Smooth muscle cell of the brain vasculature (primary cell): Measurements from ENCODE around the gene HOXA13.

Experiments
- DNase-seq: peaks from one replicate; pipeline ENCODE4 v3.0.0-alpha.2; 2012; ENCODE audit warnings: low read depth, low spot score

Gene HOXA13

GRCh38 chr7:27181795-27182275, 18.1 kb downstream of the HOXA13 start:
- DNase-seq = no peak

- no peak for DNase-seq
Measured at GRCh38 chr7:27180431-27181420, 19.2 kb downstream of the HOXA13 start.

- no peak for DNase-seq
Measured at GRCh38 chr7:27179503-27180430, 20.1 kb downstream of the HOXA13 start.

GRCh38 chr7:27179030-27179429, 20.9 kb downstream of the HOXA13 start:
- no peak for DNase-seq

GRCh38 chr7:27178366-27178765, 21.5 kb downstream of the HOXA13 start:
- DNase-seq = no peak

GRCh38 chr7:27177795-27178320, 22.0 kb downstream of the HOXA13 start:
- DNase-seq = no peak

GRCh38 chr7:27176962-27177794, 22.7 kb downstream of the HOXA13 start:
- no peak for DNase-seq

- DNase-seq = no peak
Measured at GRCh38 chr7:27176524-27176845, 23.4 kb downstream of the HOXA13 start.

- DNase-seq = no peak
Measured at GRCh38 chr7:27175626-27176523, 24.0 kb downstream of the HOXA13 start.

GRCh38 chr7:27174874-27175625, 24.8 kb downstream of the HOXA13 start:
- DNase-seq = no peak

- no peak for DNase-seq
Measured at GRCh38 chr7:27173956-27174873, 25.7 kb downstream of the HOXA13 start, which contains the start of gene HOXA10. TSS of gene HOXA10 (minus strand) at chr7:27174320. CDS start at chr7:27174306, 14 bp downstream.

- no peak for DNase-seq
Measured at GRCh38 chr7:27173511-27173955, 26.4 kb downstream of the HOXA13 start.

GRCh38 chr7:27172823-27173510, 26.9 kb downstream of the HOXA13 start:
- no peak for DNase-seq

- no peak for DNase-seq
Measured at GRCh38 chr7:27172315-27172774, 27.5 kb downstream of the HOXA13 start.

GRCh38 chr7:27171637-27172314, 28.1 kb downstream of the HOXA13 start:
- no peak for DNase-seq

- DNase-seq = no peak
Measured at GRCh38 chr7:27171325-27171636, 28.6 kb downstream of the HOXA13 start.
